ENCODE results near the gene CERKL. TPM values are rescaled to one million over a fixed set of nuclear protein-coding genes. Genes with fewer than 3 reads are reported as not detected.

Gene CERKL
- total and polyA plus RNA-seq, 2 donors (not counting 1 experiment from before 2014, with no cell fraction given) = 0.03 TPM; not detected in 1

GRCh38 chr2:181613241-181613640 lies 43.7 kb downstream of the CERKL start:
- DNase-seq (no peak), ATAC-seq (ENCODE audit: low read depth) (no peak)
- no peak overlapping the region for H3K27ac Mint-ChIP-seq
- no peaks in the 10 kb centered on the region for H4K20me1 ChIP-seq (ENCODE audit: control insufficient read depth, insufficient read depth, low read length, poor library complexity, severe bottlenecking)
- H3K4me3 Mint-ChIP-seq = no peak overlapping the region
- no peaks in the 10 kb centered on the region for H3K4me1 ChIP-seq (ENCODE audit: control insufficient read depth in 2 of 2, insufficient read depth in 2 of 2, low read length in 2 of 2)
- no peaks in the 10 kb centered on the region for H3K36me3 ChIP-seq (replicated peaks in 1 of 2; ENCODE audit: control extremely low read depth in 1 of 2, control insufficient read depth in 1 of 2, extremely low read depth in 1 of 2, insufficient read depth in 2 of 2, low read length in 1 of 2)
- TF ChIP-seq CTCF (IDR thresholded peaks at IDR 0.05) (no peak), EZH2 (IDR thresholded peaks at IDR 0.05; ENCODE audit: borderline replicate concordance, insufficient read depth, low read depth, low read length, poor library complexity, severe bottlenecking) (no peak)
- H3K4me3 ChIP-seq (ENCODE audit: control extremely low read depth in 1 of 5, extremely low read depth in 1 of 5, insufficient read depth in 1 of 5, low read depth in 2 of 5, low read length in 4 of 5) = no peak overlapping the region
- CTCF ChIA-PET = no interaction called here
- no peak overlapping the region for H2AFZ ChIP-seq (ENCODE audit: insufficient read depth, low read depth, low read length, poor library complexity, severe bottlenecking)
- WGBS (ENCODE audit: insufficient coverage) = 100% methylated on average over 1 of the region's 2 CpGs
- no peaks in the 10 kb centered on the region for H3K79me2 ChIP-seq (ENCODE audit: control insufficient read depth, insufficient read depth, low read length)
- H3K4me2 ChIP-seq (replicated peaks; ENCODE audit: low read depth, low read length, poor library complexity, severe bottlenecking) = no peak overlapping the region
- no peaks in the 10 kb centered on the region for H3K4me1 Mint-ChIP-seq
- no peak overlapping the region for H3K9ac ChIP-seq (ENCODE audit: low read length)
- POLR2A ChIA-PET = no interaction called here
- intact Hi-C loops (cut with micrococcal nuclease) = no loop called here
- no peaks in the 10 kb centered on the region for H3K9me3 Mint-ChIP-seq (ENCODE audit: insufficient read depth)
- H3K27ac ChIP-seq (ENCODE audit: low read length in 2 of 2) = no peak overlapping the region
- H3K27me3 Mint-ChIP-seq = peaks cover 6% of the 10 kb centered on the region
- no peaks in the 10 kb centered on the region for H3K27me3 ChIP-seq (replicated peaks in 1 of 4; ENCODE audit: control extremely low read depth in 1 of 4, control insufficient read depth in 3 of 4, insufficient read depth in 4 of 4, low read length in 3 of 4)
- H3K9me3 ChIP-seq (ENCODE audit: control extremely low read depth in 1 of 3, control insufficient read depth in 2 of 3, insufficient read depth in 1 of 3, low read length in 2 of 3) = no peaks in the 10 kb centered on the region

GRCh38 chr2:181607629-181608590 lies 49.0 kb downstream of the CERKL start:
- Histone ChIP-seq H3K9ac (ENCODE audit: low read length) (no peak overlapping the region), H3K9me3 (ENCODE audit: control extremely low read depth in 1 of 3, control insufficient read depth in 2 of 3, insufficient read depth in 1 of 3, low read length in 2 of 3) (peaks cover 0 to 4% (median 0%) of the 10 kb centered on the region in 3 donors), H3K4me3 (ENCODE audit: control extremely low read depth in 1 of 5, extremely low read depth in 1 of 5, insufficient read depth in 1 of 5, low read depth in 2 of 5, low read length in 4 of 5) (no peak overlapping the region), H3K27me3 (replicated peaks in 1 of 4; ENCODE audit: control extremely low read depth in 1 of 4, control insufficient read depth in 3 of 4, insufficient read depth in 4 of 4, low read length in 3 of 4) (no peaks in the 10 kb centered on the region), H3K36me3 (replicated peaks in 1 of 2; ENCODE audit: control extremely low read depth in 1 of 2, control insufficient read depth in 1 of 2, extremely low read depth in 1 of 2, insufficient read depth in 2 of 2, low read length in 1 of 2) (no peaks in the 10 kb centered on the region), H2AFZ (ENCODE audit: insufficient read depth, low read depth, low read length, poor library complexity, severe bottlenecking) (no peak overlapping the region), H3K4me1 (ENCODE audit: control insufficient read depth in 2 of 2, insufficient read depth in 2 of 2, low read length in 2 of 2) (no peaks in the 10 kb centered on the region), H4K20me1 (ENCODE audit: control insufficient read depth, insufficient read depth, low read length, poor library complexity, severe bottlenecking) (no peaks in the 10 kb centered on the region), H3K79me2 (ENCODE audit: control insufficient read depth, insufficient read depth, low read length) (no peaks in the 10 kb centered on the region), H3K27ac (ENCODE audit: low read length in 2 of 2) (no peak overlapping the region), H3K4me2 (replicated peaks; ENCODE audit: low read depth, low read length, poor library complexity, severe bottlenecking) (no peak overlapping the region)
- TF ChIP-seq EZH2 (IDR thresholded peaks at IDR 0.05; ENCODE audit: borderline replicate concordance, insufficient read depth, low read depth, low read length, poor library complexity, severe bottlenecking) (no peak), CTCF (IDR thresholded peaks at IDR 0.05) (no peak)
- WGBS (ENCODE audit: insufficient coverage) = no CpG with 5 or more reads among the region's 4 CpGs
- CTCF ChIA-PET = no interaction called here
- no peak overlapping the region for H3K4me3 Mint-ChIP-seq
- POLR2A ChIA-PET = interaction anchor here (0.6 kb wide), 1 partner anchor 129 kb away, joined by 3 read pairs; no protein-coding TSS in a partner anchor
- no peaks in the 10 kb centered on the region for H3K4me1 Mint-ChIP-seq
- H3K27me3 Mint-ChIP-seq = peaks cover 10% of the 10 kb centered on the region
- H3K27ac Mint-ChIP-seq = no peak overlapping the region
- intact Hi-C loops (cut with micrococcal nuclease) = no loop called here
- peaks cover 2% of the 10 kb centered on the region for H3K9me3 Mint-ChIP-seq (ENCODE audit: insufficient read depth)
- DNase-seq = no peak
- ATAC-seq (ENCODE audit: low read depth) = no peak

Data from B cell (primary cell).